HG02759 (cell line): Measurements from ENCODE around the gene ITGAL.

ENCODE experiments used
- ATAC-seq: cut with Tn5 transposase; IDR thresholded peaks from one replicate; pipeline ENCODE4 v1.9.1; 2021; ENCODE audit warnings: mild to moderate bottlenecking, moderate library complexity; ENCODE audit not compliant: unreplicated experiment

ITGAL gene

DNA sequence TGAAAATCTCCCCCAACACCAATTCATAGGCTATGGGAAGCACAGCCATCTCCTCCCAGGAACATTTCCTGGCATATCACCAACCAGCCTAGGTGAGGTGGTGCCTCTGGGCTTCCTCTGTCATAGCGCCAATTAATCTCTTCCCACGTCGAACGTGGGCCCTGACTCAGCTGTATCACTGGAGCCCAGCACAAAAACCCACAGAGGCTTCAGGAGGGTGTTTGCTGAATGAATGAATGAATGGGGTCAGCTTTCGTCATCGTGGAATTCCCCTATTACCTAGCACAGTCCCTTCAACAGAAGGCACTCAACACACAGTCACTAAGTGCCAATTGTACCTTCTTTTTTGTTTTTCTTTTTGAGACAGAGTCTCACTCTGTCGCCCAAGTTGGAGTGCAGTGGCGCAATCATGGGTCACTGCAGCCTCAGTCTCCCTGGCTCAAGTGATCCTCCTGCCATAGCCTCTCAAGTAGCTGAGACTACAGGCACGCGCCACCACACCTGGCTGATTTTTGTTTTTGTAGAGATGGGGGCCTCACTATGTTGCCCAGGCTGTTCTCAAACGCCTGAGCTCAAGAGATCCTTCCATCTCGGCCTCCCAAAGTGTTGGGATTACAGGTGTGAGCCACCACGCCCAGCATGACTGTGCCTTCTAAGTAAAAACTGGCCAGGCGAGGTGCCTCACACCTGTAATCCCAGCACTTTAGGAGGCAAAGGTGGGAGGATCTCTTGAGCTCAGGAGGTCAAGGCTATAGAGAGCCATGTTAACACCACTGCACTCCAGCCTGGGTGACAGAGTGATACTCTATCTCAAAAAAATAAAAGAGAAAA lies 94.8 kb downstream of the ITGAL start:
- no peak for ATAC-seq

- no peak for ATAC-seq
Measured at GRCh38 chr16:30567991-30568638, 95.6 kb downstream of the ITGAL start.

DNA sequence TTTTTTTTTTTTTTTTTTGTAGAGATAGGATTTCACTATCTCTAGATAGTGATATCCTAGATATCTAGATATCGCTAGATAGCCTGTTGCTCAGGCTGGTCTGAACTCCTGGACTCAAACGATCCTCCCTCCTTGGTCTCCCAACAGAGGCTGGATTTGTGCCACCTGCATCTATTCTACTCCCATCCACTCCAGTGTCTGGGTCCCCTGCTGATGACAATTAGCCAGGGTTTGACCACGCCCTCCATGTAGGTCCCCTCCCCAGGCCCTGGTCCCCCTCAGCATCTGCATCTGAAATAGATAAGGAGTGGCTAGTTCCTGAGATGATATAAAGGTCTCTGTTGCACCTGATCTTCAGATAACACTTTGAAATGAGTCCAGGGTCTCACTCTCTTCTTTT lies 96.7 kb downstream of the ITGAL start:
- ATAC-seq: no peak

- no peak for ATAC-seq
Measured at GRCh38 chr16:30569746-30570635, 97.4 kb downstream of the ITGAL start.

DNA sequence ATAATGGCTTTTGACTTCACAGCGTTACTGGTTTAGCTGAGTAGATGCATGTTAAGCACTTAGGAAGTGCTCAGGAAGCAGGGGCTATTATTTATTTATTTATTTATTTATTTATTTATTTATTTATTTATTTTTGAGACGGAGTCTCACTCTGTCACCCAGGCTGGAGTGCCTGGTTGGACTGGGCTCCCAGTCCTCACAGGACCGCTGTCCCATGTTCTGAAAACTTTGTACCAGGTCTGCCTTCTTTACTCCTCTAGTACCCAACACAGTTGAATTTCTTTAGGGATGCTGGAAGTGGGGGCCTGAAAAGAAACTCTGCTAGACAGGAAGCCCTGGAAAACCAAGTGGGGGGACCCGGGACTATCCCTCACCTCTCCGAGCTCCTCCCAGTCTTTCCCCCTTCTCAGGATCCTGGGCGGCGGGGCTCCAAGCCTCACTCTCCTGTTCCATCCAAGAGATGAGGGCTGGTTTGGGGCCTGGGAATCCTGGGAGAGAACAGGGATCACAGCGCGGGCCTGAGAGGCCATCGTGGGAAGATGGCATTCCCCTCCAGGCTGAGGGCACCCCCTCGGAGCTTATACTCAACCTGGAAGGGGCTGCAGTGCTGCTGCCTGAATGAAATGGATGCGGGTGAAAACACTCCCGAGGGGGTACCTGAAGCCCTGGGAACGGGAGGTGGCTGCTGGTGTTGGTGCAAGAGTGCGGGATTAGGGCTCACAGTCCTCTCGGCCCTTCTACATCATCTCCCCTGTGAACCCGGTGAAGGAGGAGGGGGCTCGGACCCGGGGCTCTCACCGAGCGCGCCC lies 98.3 kb downstream of the ITGAL start:
- no peak for ATAC-seq

- peak; percentile 76 for ATAC-seq
Measured at GRCh38 chr16:30571445-30572322, 99.1 kb downstream of the ITGAL start, which contains the start of gene ZNF688. ZNF688 (minus strand) TSS chr16:30571714; CDS start chr16:30571629, 85 bp downstream.
